HEK293 (cell line): Measurements from ENCODE around the gene NANOS2.

Experiments
- ATF2 ChIP-seq: fragments of 450-650 bp; formaldehyde crosslinking; IDR thresholded peaks from 2 replicates; pipeline ENCODE4 v1.5.1; 2016; ENCODE audit warnings: missing biosample characterization, missing genetic modification characterization, low read depth
- HOXD13 ChIP-seq: sonication (generic); formaldehyde crosslinking; IDR thresholded peaks from 2 replicates; pipeline ENCODE4 v1.8.0; 2022; ENCODE audit warnings: missing genetic modification reagents, borderline replicate concordance
- KLF17 ChIP-seq: fragments of 450-650 bp; formaldehyde crosslinking; IDR thresholded peaks from 2 replicates; pipeline ENCODE4 v1.5.1; 2016; ENCODE audit warnings: missing biosample characterization, missing genetic modification characterization
- PATZ1 ChIP-seq: fragments of 450-650 bp; formaldehyde crosslinking; IDR thresholded peaks from 2 replicates; pipeline ENCODE4 v1.5.1; 2016; ENCODE audit warnings: missing biosample characterization, missing genetic modification characterization
- PBX3 ChIP-seq: sonication (generic); formaldehyde crosslinking; IDR thresholded peaks from 2 replicates; pipeline ENCODE4 v1.8.1; 2022; ENCODE audit warnings: mild to moderate bottlenecking, moderate library complexity, missing genetic modification reagents
- PRDM2 ChIP-seq: fragments of 450-650 bp; formaldehyde crosslinking; IDR thresholded peaks from 2 replicates; pipeline ENCODE4 v1.5.1; 2016; ENCODE audit warnings: missing biosample characterization, missing genetic modification characterization, borderline replicate concordance
- PRDM4 ChIP-seq: fragments of 450-650 bp; formaldehyde crosslinking; IDR thresholded peaks from 2 replicates; pipeline ENCODE4 v1.5.1; 2017; ENCODE audit warnings: missing biosample characterization, missing genetic modification characterization
- ZEB2 ChIP-seq: fragments of 450-650 bp; formaldehyde crosslinking; IDR thresholded peaks from 2 replicates; pipeline ENCODE4 v1.5.1; 2016; ENCODE audit warnings: missing biosample characterization, missing genetic modification characterization
- ZNF121 ChIP-seq: fragments of 450-650 bp; formaldehyde crosslinking; IDR thresholded peaks from 2 replicates; pipeline ENCODE4 v1.5.1; 2016; ENCODE audit warnings: missing biosample characterization, missing genetic modification characterization
- ZNF140 ChIP-seq: fragments of 450-650 bp; formaldehyde crosslinking; IDR thresholded peaks from 2 replicates; pipeline ENCODE4 v1.5.1; 2016; ENCODE audit warnings: missing biosample characterization, missing genetic modification characterization
- ZNF221 ChIP-seq: fragments of 450-650 bp; formaldehyde crosslinking; IDR thresholded peaks from 2 replicates; pipeline ENCODE4 v1.5.1; 2017; ENCODE audit warnings: missing biosample characterization, missing genetic modification characterization, borderline replicate concordance
- ZNF391 ChIP-seq: fragments of 450-650 bp; formaldehyde crosslinking; IDR thresholded peaks from 2 replicates; pipeline ENCODE4 v1.5.1; 2016; ENCODE audit warnings: low read depth, missing biosample characterization, missing genetic modification characterization, borderline replicate concordance
- ZNF404 ChIP-seq: fragments of 450-650 bp; formaldehyde crosslinking; IDR thresholded peaks from 2 replicates; pipeline ENCODE4 v1.5.1; 2017; ENCODE audit warnings: missing biosample characterization, missing genetic modification characterization
- ZNF501 ChIP-seq: fragments of 450-650 bp; formaldehyde crosslinking; IDR thresholded peaks from 2 replicates; pipeline ENCODE4 v1.5.1; 2016; ENCODE audit warnings: missing biosample characterization, missing genetic modification characterization
- ZNF530 ChIP-seq: fragments of 450-650 bp; formaldehyde crosslinking; IDR thresholded peaks from 2 replicates; pipeline ENCODE4 v1.5.1; 2016; ENCODE audit warnings: low read depth, missing biosample characterization, missing genetic modification characterization
- ZNF561 ChIP-seq: fragments of 450-650 bp; IDR thresholded peaks from 2 replicates; pipeline ENCODE4 v1.5.1; 2018; ENCODE audit warnings: missing biosample characterization, missing genetic modification characterization, borderline replicate concordance
- ZNF571 ChIP-seq: fragments of 450-650 bp; formaldehyde crosslinking; IDR thresholded peaks from 2 replicates; pipeline ENCODE4 v1.5.0; 2017; ENCODE audit warnings: missing biosample characterization, missing genetic modification characterization
- ZNF664 ChIP-seq: fragments of 450-650 bp; formaldehyde crosslinking; IDR thresholded peaks from 2 replicates; pipeline ENCODE4 v1.5.1; 2016; ENCODE audit warnings: missing biosample characterization, missing genetic modification characterization
- ZNF792 ChIP-seq: fragments of 450-650 bp; formaldehyde crosslinking; IDR thresholded peaks from 2 replicates; pipeline ENCODE4 v1.5.1; 2016; ENCODE audit warnings: missing biosample characterization, missing genetic modification characterization
- ZSCAN16 ChIP-seq: fragments of 450-650 bp; formaldehyde crosslinking; IDR thresholded peaks from 2 replicates; pipeline ENCODE4 v1.5.1; 2016; ENCODE audit warnings: missing biosample characterization, missing genetic modification characterization

Gene NANOS2

GRCh38 chr19:45902651-45903625 lies 11.6 kb downstream of the NANOS2 start (continued):
- TF ChIP-seq PRDM2 (tag by site-specific recombination) (no peak), ZNF404 (tag by site-specific recombination) (no peak), ATF2 (tag by site-specific recombination) (no peak), ZNF561 (tag by site-specific recombination) (peak; percentile 22; the same call in 1 of the 2 replicates), ZNF221 (tag by site-specific recombination) (no peak), ZNF664 (tag by site-specific recombination) (no peak), ZEB2 (tag by site-specific recombination) (peak; percentile 76), ZSCAN16 (tag by site-specific recombination) (no peak), PBX3 (CRISPR knock-in tag) (no peak), HOXD13 (CRISPR knock-in tag) (no peak), ZNF530 (no peak), ZNF792 (tag by site-specific recombination) (no peak), ZNF121 (tag by site-specific recombination) (no peak), PATZ1 (tag by site-specific recombination) (peak; percentile 59; the same call in 1 of the 2 replicates), ZNF391 (tag by site-specific recombination) (0 out of 2 replicates have a peak, but pooled peaks have one; percentile 37), PRDM4 (tag by site-specific recombination) (no peak; the same call in 1 of the 2 replicates), ZNF571 (tag by site-specific recombination) (no peak), ZNF501 (tag by site-specific recombination) (peak; percentile 84), ZNF140 (no peak), KLF17 (tag by site-specific recombination) (no peak)
